IMR-90 (cell line): ENCODE data around the gene ABHD12B. TPM values are rescaled to one million over a fixed set of nuclear protein-coding genes. Genes with fewer than 3 reads are reported as not detected.

Source experiments
- ATAC-seq: fragments of 200-7000 bp; cut with Tn5 transposase; 2 replicates; pipeline ENCODE4 v1.9.1; 2020; ENCODE audit warnings: low read depth, mild to moderate bottlenecking, moderate library complexity
- BruUV-seq: library from RNA; stranded (reverse); fragments of 400-500 nt; replicated peaks from 2 replicates; lab custom pipeline; 2021; lab: Mats Ljungman, UMichigan
- CTCF ChIA-PET: fragments of 300-600 bp; formaldehyde crosslinking; extraction: SDS; loops from one replicate; lab custom pipeline; 2021; ENCODE audit warnings: antibody characterized with exemption; lab: Yijun Ruan, JAX
- POLR2A ChIA-PET: fragments of 300-600 bp; sonication (Branson Sonifier 250); formaldehyde crosslinking; loops from one replicate; lab custom pipeline; 2022; ENCODE audit warnings: antibody characterized with exemption; ENCODE audit not compliant: unreplicated experiment; lab: Charles Lee
- DNase-seq: peaks from one replicate; pipeline ENCODE4 v3.0.0; 2013
- H2AFZ ChIP-seq: replicated peaks from 2 replicates; pipeline ENCODE3; 2013; ENCODE audit warnings: low read length, mild to moderate bottlenecking; ENCODE audit not compliant: poor library complexity
- H2AK5ac ChIP-seq: 2 replicates; pipeline ENCODE4 v1.6.1; 2013; ENCODE audit warnings: low read depth, low read length, inconsistent platforms
- H2AK9ac ChIP-seq: replicated peaks from 2 replicates; pipeline ENCODE3; 2013; ENCODE audit warnings: mild to moderate bottlenecking, low read depth, low read length, moderate library complexity; ENCODE audit not compliant: poor library complexity
- H2BK120ac ChIP-seq: 2 replicates; pipeline ENCODE4 v1.6.1; 2013; ENCODE audit warnings: low read depth, low read length, inconsistent platforms
- H2BK15ac ChIP-seq: 3 replicates; pipeline ENCODE4 v1.6.1; 2013; ENCODE audit warnings: low read depth, low read length, inconsistent platforms
- H2BK20ac ChIP-seq: 2 replicates; pipeline ENCODE4 v1.6.1; 2013; ENCODE audit warnings: low read depth, mild to moderate bottlenecking, inconsistent platforms, low read length, moderate library complexity
- H2BK5ac ChIP-seq: 2 replicates; pipeline ENCODE4 v1.6.1; 2013; ENCODE audit warnings: mild to moderate bottlenecking, low read depth, low read length, inconsistent platforms; ENCODE audit not compliant: poor library complexity, severe bottlenecking
- H3K14ac ChIP-seq: replicated peaks from 2 replicates; pipeline ENCODE4 v1.6.1; 2013; ENCODE audit warnings: low read depth, low read length, inconsistent platforms
- H3K18ac ChIP-seq: 2 replicates; pipeline ENCODE4 v1.6.1; 2013; ENCODE audit warnings: low read depth, low read length, control low read depth
- H3K23ac ChIP-seq: 2 replicates; pipeline ENCODE4 v1.6.1; 2013; ENCODE audit warnings: low read depth, low read length, inconsistent platforms
- H3K27ac ChIP-seq: 2 replicates; pipeline ENCODE4 v1.5.1; 2013; ENCODE audit warnings: mild to moderate bottlenecking, control low read depth, low read length; ENCODE audit not compliant: insufficient read depth
- H3K27me3 ChIP-seq: 2 replicates; pipeline ENCODE4 v1.6.1; 2013; ENCODE audit warnings: low read length; ENCODE audit not compliant: control insufficient read depth, insufficient read depth
- H3K36me3 ChIP-seq: 2 replicates; pipeline ENCODE4 v1.6.1; 2013; ENCODE audit warnings: low read length, mixed read lengths; ENCODE audit not compliant: control insufficient read depth, insufficient read depth
- H3K4ac ChIP-seq: 2 replicates; pipeline ENCODE4 v1.6.1; 2013; ENCODE audit warnings: low read depth, low read length, inconsistent platforms
- H3K4me1 ChIP-seq: 2 replicates; pipeline ENCODE4 v1.6.1; 2013; ENCODE audit warnings: low read length, mixed read lengths; ENCODE audit not compliant: control insufficient read depth, insufficient read depth
- H3K4me2 ChIP-seq: 2 replicates; pipeline ENCODE4 v1.6.1; 2013; ENCODE audit warnings: low read depth, mild to moderate bottlenecking, control low read depth, low read length, moderate library complexity
- H3K4me3 ChIP-seq: 2 replicates; pipeline ENCODE4 v1.5.1; 2013; ENCODE audit warnings: low read depth, mild to moderate bottlenecking, control low read depth, low read length, moderate library complexity; ENCODE audit not compliant: insufficient read depth
- H3K56ac ChIP-seq: 2 replicates; pipeline ENCODE4 v1.6.1; 2013; ENCODE audit warnings: low read length, inconsistent platforms; ENCODE audit not compliant: insufficient read depth; ENCODE audit errors: extremely low read depth
- H3K79me1 ChIP-seq, 2 experiments: 2 replicates each; pipeline ENCODE4 v1.6.1; 2013; ENCODE audit warnings: low read length in 2 of 2, inconsistent platforms in 1 of 2, low read depth in 1 of 2
- H3K9ac ChIP-seq: 2 replicates; pipeline ENCODE4 v1.6.1; 2013; ENCODE audit warnings: low read depth, low read length, control low read depth
- H3K9me1 ChIP-seq: 2 replicates; pipeline ENCODE4 v1.6.1; 2013; ENCODE audit warnings: low read length, inconsistent platforms; ENCODE audit not compliant: insufficient read depth
- H3K9me3 ChIP-seq: 2 replicates; pipeline ENCODE4 v1.6.1; 2013; ENCODE audit warnings: low read length; ENCODE audit not compliant: control insufficient read depth, insufficient read depth
- H4K20me1 ChIP-seq: 2 replicates; pipeline ENCODE4 v1.6.1; 2013; ENCODE audit warnings: low read length, inconsistent platforms; ENCODE audit not compliant: insufficient read depth
- H4K5ac ChIP-seq: 2 replicates; pipeline ENCODE4 v1.6.1; 2013; ENCODE audit warnings: mild to moderate bottlenecking, low read depth, low read length, control low read depth
- H4K8ac ChIP-seq, 2 experiments: 2 replicates each; pipeline ENCODE4 v1.6.1; 2013; ENCODE audit warnings: low read depth in 2 of 2, low read length in 2 of 2, control low read depth in 1 of 2, inconsistent platforms in 1 of 2
- H4K91ac ChIP-seq: 2 replicates; pipeline ENCODE4 v1.6.1; 2013; ENCODE audit warnings: low read depth, low read length, inconsistent platforms; ENCODE audit not compliant: insufficient read depth
- MAZ ChIP-seq: IDR thresholded peaks from 2 replicates; pipeline ENCODE4 v1.6.1; 2012; ENCODE audit warnings: low read depth, mild to moderate bottlenecking, low read length, improper control_type of control experiment, moderate library complexity, borderline replicate concordance
- MXI1 ChIP-seq: IDR thresholded peaks from 2 replicates; pipeline ENCODE4 v1.6.1; 2012; ENCODE audit warnings: low read depth, mild to moderate bottlenecking, low read length, moderate library complexity, borderline replicate concordance
- RAD21 ChIP-seq: IDR thresholded peaks from 2 replicates; pipeline ENCODE4 v1.6.1; 2012; ENCODE audit warnings: low read length, improper control_type of control experiment
- RCOR1 ChIP-seq: IDR thresholded peaks from 2 replicates; pipeline ENCODE4 v1.6.1; 2012; ENCODE audit warnings: mild to moderate bottlenecking, low read length, improper control_type of control experiment; ENCODE audit not compliant: insufficient replicate concordance
- SMC3 ChIP-seq: fragments of 150-350 bp; IDR thresholded peaks from 2 replicates; pipeline ENCODE4 v1.6.1; 2016; ENCODE audit warnings: low read depth, mild to moderate bottlenecking, antibody characterized with exemption, low read length, moderate library complexity
- WGBS, 2 experiments: methylation state at CpG; one replicate each; pipeline versions ENCODE4 v1.1.5 to v1.1.7; 2013; ENCODE audit warnings: missing lambda C conversion rate in 2 of 2; ENCODE audit not compliant: insufficient read length in 1 of 2; ENCODE audit errors: extremely low coverage in 2 of 2; 5-methylcytosine and 5-hydroxymethylcytosine counted together
- dilution Hi-C: fragments of 300-500 bp; cut with HindIII; formaldehyde crosslinking; loops from one replicate; pipeline ENCODE4 v1.14.3; 2018; ENCODE audit warnings: low sequenced_read_pairs; ENCODE audit not compliant: unreplicated experiment
- in situ Hi-C: fragments of 300-500 bp; cut with MboI; formaldehyde crosslinking; loops from 3 replicates; pipeline ENCODE4 v1.14.3; 2019; ENCODE audit warnings: low sequenced_read_pairs, inconsistent platforms, mixed read lengths
- intact Hi-C: fragments of 100-400 bp; cut with micrococcal nuclease; formaldehyde crosslinking; loops from 2 replicates; pipeline ENCODE4 v1.10.0; 2022
- polyA plus RNA-seq, 3 experiments: library from polyadenylated mRNA; depleted of rRNA; stranded (reverse); fragments of >200 nt; gene quantifications; 2 replicates each; pipeline ENCODE4 v1.2.3, GENCODE V29; 2012; ENCODE audit warnings: low replicate concordance in 1 of 3
- total RNA-seq: library from RNA; depleted of rRNA; stranded (reverse); fragments of >200 nt; gene quantifications from 2 replicates; pipeline ENCODE4 v1.2.3, GENCODE V29; 2012
- TF ChIP-seq, protein P1 (sequence below): conservative IDR thresholded peaks from 2 replicates; pipeline ENCODE4 v1.5.1; 2012; ENCODE audit warnings: mild to moderate bottlenecking, low read depth, low read length, improper control_type of control experiment

The ABHD12B gene
- total and polyA plus RNA-seq, 2 of the 4 experiments (the other 2 are of a cell fraction) = 0.18 TPM; not detected in 1

DNA sequence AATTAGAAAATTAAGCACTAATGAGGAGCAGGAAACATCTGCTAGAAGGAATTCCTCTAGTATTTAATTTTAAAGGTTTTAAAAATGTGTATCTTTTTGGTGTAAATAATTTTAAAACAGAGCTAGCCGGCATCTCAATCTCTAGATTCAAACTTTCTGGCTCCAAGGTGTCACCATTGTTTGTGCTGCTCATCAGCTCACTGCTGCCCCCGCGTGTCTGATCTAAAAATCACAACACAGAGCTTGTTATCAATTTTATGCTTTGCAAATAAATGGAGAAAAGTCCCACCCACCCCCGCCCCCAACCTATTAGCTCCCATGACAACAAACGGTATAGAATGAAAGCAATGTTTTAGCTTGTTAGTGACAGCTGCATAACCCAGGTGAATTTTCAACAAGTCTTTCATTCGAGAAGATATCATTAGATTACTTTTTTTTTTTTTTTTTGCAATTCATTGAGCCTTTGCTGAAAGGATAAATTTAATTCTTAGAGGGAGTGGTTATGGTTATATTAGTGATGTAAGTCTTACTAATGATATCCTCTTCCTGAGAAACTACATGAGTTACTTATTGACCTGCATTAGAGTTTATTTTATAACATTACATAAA, 11.3 kb upstream of the ABHD12B start:
- ChIA-PET CTCF (interaction anchor here (0.5 to 3.1 kb wide), 24 partner anchors 9 to 319 kb away, joined by 3 to 31 read pairs (median 3); partner anchors contain the start of gene TRIM9), POLR2A (interaction anchor here (0.6 to 0.8 kb wide), 4 partner anchors 83 to 263 kb away, joined by 3 to 8 read pairs (median 4); partner anchors contain the start of gene SAV1)
- Histone ChIP-seq H3K9me3 (no peaks in the 10 kb centered on the region), H3K4me2 (no peak overlapping the region), H3K4me3 (no peak overlapping the region; the same call in 1 of the 2 replicates), H4K20me1 (no peaks in the 10 kb centered on the region), H4K91ac (no peak overlapping the region), H3K4ac (no peak overlapping the region), H2BK20ac (no peak overlapping the region), H3K18ac (no peak overlapping the region), H3K9me1 (no peaks in the 10 kb centered on the region), H2AFZ (no peak overlapping the region), H2BK5ac (peak overlapping the region; percentile 87), H4K5ac (no peak overlapping the region), H3K27ac (no peak overlapping the region), H3K23ac (no peak overlapping the region; the same call in 1 of the 2 replicates), H2BK120ac (no peak overlapping the region), H4K8ac (peak overlapping the region; percentile 26 to 98; a peak in 2 of 4 replicates), H2AK5ac (no peak overlapping the region), H3K9ac (no peak overlapping the region), H3K56ac (0 out of 2 replicates have a peak overlapping the region, but pooled peaks have one; percentile 82), H3K4me1 (peaks cover 14% of the 10 kb centered on the region), H3K14ac (no peak overlapping the region), H3K36me3 (no peaks in the 10 kb centered on the region), H3K27me3 (no peaks in the 10 kb centered on the region), H2BK15ac (no peak overlapping the region), H3K79me1 (0 out of 4 replicates have a peak, but pooled peaks cover 0 to 3% of the 10 kb centered on the region in 2 experiments), H2AK9ac (no peak overlapping the region)
- BruUV-seq = no TSS peak
- in situ Hi-C loops = loop anchor here (5.0 kb wide), 1 partner anchor 63 kb away; no protein-coding TSS in a partner anchor
- intact Hi-C loops = loop anchor here (1.0 to 10.0 kb wide), 5 partner anchors 30 to 317 kb away; partner anchors contain the start of genes NIN and SAV1
- dilution Hi-C loops = no loop called here
- DNase-seq (peak; percentile 81), ATAC-seq (peak; percentile 71)
- WGBS, 2 experiments = no CpG with 5 or more reads among the region's 6 CpGs
- TF ChIP-seq MXI1 (no peak), RAD21 (peak; percentile 80), MAZ (0 out of 2 replicates have a peak, but pooled peaks have one; percentile 4), SMC3 (peak; percentile 71), RCOR1 (no peak)
- TF ChIP-seq, protein P1, sequence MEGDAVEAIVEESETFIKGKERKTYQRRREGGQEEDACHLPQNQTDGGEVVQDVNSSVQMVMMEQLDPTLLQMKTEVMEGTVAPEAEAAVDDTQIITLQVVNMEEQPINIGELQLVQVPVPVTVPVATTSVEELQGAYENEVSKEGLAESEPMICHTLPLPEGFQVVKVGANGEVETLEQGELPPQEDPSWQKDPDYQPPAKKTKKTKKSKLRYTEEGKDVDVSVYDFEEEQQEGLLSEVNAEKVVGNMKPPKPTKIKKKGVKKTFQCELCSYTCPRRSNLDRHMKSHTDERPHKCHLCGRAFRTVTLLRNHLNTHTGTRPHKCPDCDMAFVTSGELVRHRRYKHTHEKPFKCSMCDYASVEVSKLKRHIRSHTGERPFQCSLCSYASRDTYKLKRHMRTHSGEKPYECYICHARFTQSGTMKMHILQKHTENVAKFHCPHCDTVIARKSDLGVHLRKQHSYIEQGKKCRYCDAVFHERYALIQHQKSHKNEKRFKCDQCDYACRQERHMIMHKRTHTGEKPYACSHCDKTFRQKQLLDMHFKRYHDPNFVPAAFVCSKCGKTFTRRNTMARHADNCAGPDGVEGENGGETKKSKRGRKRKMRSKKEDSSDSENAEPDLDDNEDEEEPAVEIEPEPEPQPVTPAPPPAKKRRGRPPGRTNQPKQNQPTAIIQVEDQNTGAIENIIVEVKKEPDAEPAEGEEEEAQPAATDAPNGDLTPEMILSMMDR = peak; percentile 75
